HepG2 (cell line): ENCODE data around the gene ATP2C2. TPM values are rescaled to one million over a fixed set of nuclear protein-coding genes. Genes with fewer than 3 reads are reported as not detected.

ENCODE experiments used
- ATAC-seq: fragments of 200-7000 bp; cut with Tn5 transposase; 3 replicates; pipeline ENCODE4 v1.9.1; 2020; ENCODE audit warnings: mild to moderate bottlenecking, moderate library complexity
- BruUV-seq: library from RNA; stranded (reverse); fragments of 400-500 nt; replicated peaks from 2 replicates; lab custom pipeline; 2021; lab: Mats Ljungman, UMichigan
- CTCF ChIA-PET: fragments of 300-600 bp; formaldehyde crosslinking; extraction: SDS; loops from one replicate; lab custom pipeline; 2021; ENCODE audit warnings: low total read pairs, inconsistent platforms, low intra/inter-chr PET ratio; lab: Yijun Ruan, JAX
- POLR2A ChIA-PET: fragments of 350-600 bp; sonication (Branson Sonifier 250); formaldehyde crosslinking; loops from one replicate; lab custom pipeline; 2020; ENCODE audit warnings: antibody characterized with exemption, inconsistent platforms; lab: Yijun Ruan, JAX
- DNase-seq: peaks from one replicate; pipeline ENCODE4 v3.0.0-alpha.2; 2015; ENCODE audit warnings: low spot score
- FAIRE-seq: peaks from 3 replicates; lab custom pipeline; 2011; peaks lifted over from hg19 to GRCh38; lab: Jason Lieb, UNC
- H2AFZ ChIP-seq: one replicate; pipeline ENCODE4 v1.6.1; 2011; ENCODE audit warnings: low read length, inconsistent platforms
- H3K27ac ChIP-seq: fragments of 300-600 bp; 3 replicates; pipeline ENCODE4 v1.8.0; 2011; ENCODE audit warnings: mixed run types, mild to moderate bottlenecking, mixed read lengths, low read length, inconsistent platforms; ENCODE audit not compliant: insufficient read depth; ENCODE audit errors: extremely low read length
- H3K27me3 ChIP-seq, 2 experiments: fragments of 200-600 bp in 1 of 2; 2 replicates in 1 of 2; 3 replicates in 1 of 2; pipeline versions ENCODE4 v1.6.0 to v1.8.0; 2011; ENCODE audit warnings: low read length in 2 of 2, mild to moderate bottlenecking in 2 of 2, moderate library complexity in 2 of 2, inconsistent platforms in 1 of 2; ENCODE audit not compliant: insufficient read depth in 2 of 2, control insufficient read depth in 1 of 2
- H3K36me3 ChIP-seq, 2 experiments: fragments of 200-600 bp in 1 of 2; replicated peaks in 1 of 2; 2 replicates in 1 of 2; 3 replicates in 1 of 2; pipeline versions ENCODE4 v1.5.1 to v1.8.0; 2011; ENCODE audit warnings: low read length in 2 of 2, inconsistent platforms in 1 of 2; ENCODE audit not compliant: insufficient read depth in 2 of 2, control insufficient read depth in 1 of 2
- H3K4me1 ChIP-seq: 2 replicates; pipeline ENCODE4 v1.5.1; 2012; ENCODE audit warnings: low read length, inconsistent platforms; ENCODE audit not compliant: insufficient read depth
- H3K4me2 ChIP-seq: 2 replicates; pipeline ENCODE4 v1.6.0; 2011; ENCODE audit warnings: low read depth, low read length, inconsistent platforms
- H3K4me3 ChIP-seq, 3 experiments: fragments of 200-600 bp in 1 of 3; sonication (generic), shearing (Covaris generic) in 1 of 3; replicated peaks in 1 of 3; 2 replicates each; pipeline ENCODE4 v1.5.1; 2011 to 2016; ENCODE audit warnings: low read length in 3 of 3, inconsistent platforms in 2 of 3, low read depth in 2 of 3, mild to moderate bottlenecking in 2 of 3, control low read depth in 1 of 3, mixed read lengths in 1 of 3; ENCODE audit not compliant: insufficient read depth in 1 of 3
- H3K79me2 ChIP-seq: one replicate; pipeline ENCODE4 v1.6.1; 2011; ENCODE audit warnings: low read length, inconsistent platforms; ENCODE audit not compliant: insufficient read depth
- H3K9ac ChIP-seq: 2 replicates; pipeline ENCODE4 v1.6.0; 2011; ENCODE audit warnings: mild to moderate bottlenecking, low read depth, low read length, inconsistent platforms; ENCODE audit not compliant: insufficient read depth
- H3K9me3 ChIP-seq: 2 replicates; pipeline ENCODE4 v1.5.1; 2012; ENCODE audit warnings: mild to moderate bottlenecking, low read length
- H4K20me1 ChIP-seq: 2 replicates; pipeline ENCODE4 v1.6.0; 2011; ENCODE audit warnings: inconsistent platforms, mild to moderate bottlenecking, low read length, moderate library complexity; ENCODE audit not compliant: insufficient read depth
- ADNP ChIP-seq: sonication (generic); formaldehyde crosslinking; IDR thresholded peaks from 2 replicates; pipeline ENCODE4 v1.4.0; 2020; ENCODE audit warnings: missing genetic modification reagents
- HMG20A ChIP-seq: IDR thresholded peaks from 2 replicates; pipeline ENCODE4 v1.6.1; 2016; ENCODE audit warnings: borderline replicate concordance
- KDM3A ChIP-seq: IDR thresholded peaks from 2 replicates; pipeline ENCODE4 v1.6.1; 2018; ENCODE audit warnings: low read depth, missing compliant biosample characterization
- MAZ ChIP-seq, 2 experiments: sonication (generic) in 1 of 2; formaldehyde crosslinking in 1 of 2; IDR thresholded peaks; 2 replicates each; pipeline versions ENCODE4 v1.5.0 to v1.6.1; 2012 to 2020; ENCODE audit warnings: low read depth in 2 of 2, mild to moderate bottlenecking in 2 of 2, borderline replicate concordance in 1 of 2, improper control_type of control experiment in 1 of 2, low read length in 1 of 2, missing genetic modification reagents in 1 of 2, moderate library complexity in 1 of 2
- NFAT5 ChIP-seq: sonication (generic); formaldehyde crosslinking; IDR thresholded peaks from 2 replicates; pipeline ENCODE4 v1.4.0; 2020; ENCODE audit warnings: missing genetic modification reagents
- NFYC ChIP-seq: IDR thresholded peaks from 2 replicates; pipeline ENCODE4 v1.6.1; 2016; ENCODE audit warnings: missing genetic modification reagents, missing compliant biosample characterization
- RXRA ChIP-seq: sonication (generic); formaldehyde crosslinking; IDR thresholded peaks from 2 replicates; pipeline ENCODE4 v1.5.1; 2020; ENCODE audit warnings: missing genetic modification reagents
- ZC3H13 ChIP-seq: sonication (generic); formaldehyde crosslinking; IDR thresholded peaks from 2 replicates; pipeline ENCODE4 v1.8.1; 2023; ENCODE audit warnings: mild to moderate bottlenecking, missing genetic modification reagents, moderate library complexity
- ZNF121 ChIP-seq: sonication (generic); formaldehyde crosslinking; IDR thresholded peaks from 2 replicates; pipeline ENCODE4 v1.5.0; 2020; ENCODE audit warnings: mild to moderate bottlenecking, missing genetic modification reagents
- ZNF331 ChIP-seq: sonication (generic); formaldehyde crosslinking; IDR thresholded peaks from 2 replicates; pipeline ENCODE4 v1.4.0; 2020; ENCODE audit warnings: missing genetic modification reagents
- ZNF337 ChIP-seq: sonication (generic); formaldehyde crosslinking; IDR thresholded peaks from 2 replicates; pipeline ENCODE4 v1.5.1; 2020; ENCODE audit warnings: missing genetic modification reagents, low read depth, mild to moderate bottlenecking, borderline replicate concordance
- ZNF431 ChIP-seq: sonication (generic); formaldehyde crosslinking; IDR thresholded peaks from 2 replicates; pipeline ENCODE4 v1.9.0; 2022; ENCODE audit warnings: missing genetic modification reagents, low read depth, mild to moderate bottlenecking, borderline replicate concordance
- ZNF83 ChIP-seq: sonication (generic); formaldehyde crosslinking; IDR thresholded peaks from 2 replicates; pipeline ENCODE4 v1.4.0; 2020; ENCODE audit warnings: missing genetic modification reagents, mild to moderate bottlenecking, borderline replicate concordance
- WGBS: methylation state at CpG from one replicate; pipeline ENCODE4 v1.1.6; 2017; ENCODE audit warnings: low lambda C conversion rate; 5-methylcytosine and 5-hydroxymethylcytosine counted together
- in situ Hi-C: cut with HindIII; loops from 2 replicates; pipeline ENCODE4 v1.10.0; 2017; ENCODE audit warnings: low pct_unique_long_range_greater_than_20kb; ENCODE audit not compliant: extremely low pct_ligation_motif_present
- intact Hi-C: fragments of 100-400 bp; cut with micrococcal nuclease; formaldehyde crosslinking; loops from one replicate; pipeline ENCODE4 v1.10.0; 2022; ENCODE audit not compliant: unreplicated experiment
- polyA plus RNA-seq, 8 experiments: library from polyadenylated mRNA; depleted of rRNA in 3 of 8; stranded (reverse) in 7 of 8; unstranded in 1 of 8; fragments of >200 nt; fragmentation: Illumina TruSeq in 4 of 8; extraction: Trizol in 4 of 8; gene quantifications; 2 replicates each; pipeline versions ENCODE4 v1.2.1 to v1.2.3, GENCODE V29; 2011 to 2016; ENCODE audit warnings: low read depth in 4 of 8, missing spikeins in 1 of 8, mixed read lengths in 1 of 8; ENCODE audit not compliant: insufficient read depth in 1 of 8
- total RNA-seq, 5 experiments: library from RNA; depleted of rRNA; stranded (reverse); fragments of >200 nt; fragmentation: Illumina TruSeq; extraction: Trizol; gene quantifications; 2 replicates each; pipeline ENCODE4 v1.2.3, GENCODE V29; 2016; ENCODE audit warnings: low read depth in 1 of 5

Gene ATP2C2
- total and polyA plus RNA-seq, 2 of the 13 experiments (the other 11 are each of a cell fraction or from before 2014, with no cell fraction given), result 0.07 TPM; not detected in 1

GRCh38 chr16:84386047-84386446 lies 17.7 kb downstream of the ATP2C2 start:
- peaks cover 1 to 25% of the 10 kb centered on the region in 2 experiments; a peak in 3 of 5 replicates for H3K27me3 ChIP-seq
- H2AFZ ChIP-seq, result no peak overlapping the region
- peaks cover 12% of the 10 kb centered on the region for H3K9me3 ChIP-seq
- H3K4me2 ChIP-seq, result no peak overlapping the region
- no peak overlapping the region for H3K27ac ChIP-seq
- no peak for DNase-seq
- H3K9ac ChIP-seq, result no peak overlapping the region
- no peak for TF ChIP-seq MAZ (IDR thresholded peaks at IDR 0.05; ENCODE audit: borderline replicate concordance, low read depth, low read length)
- no peak for TF ChIP-seq MAZ (CRISPR knock-in tag; IDR thresholded peaks at IDR 0.05; ENCODE audit: low read depth)
- no peak for TF ChIP-seq KDM3A (CRISPR knock-in tag)
- no peak for TF ChIP-seq ZNF337 (CRISPR knock-in tag)
- TF ChIP-seq ADNP, result no peak
- no peak for TF ChIP-seq ZC3H13 (CRISPR knock-in tag)
- no peak for TF ChIP-seq ZNF431
- no peak for TF ChIP-seq RXRA (CRISPR knock-in tag)
- POLR2A ChIA-PET, result no interaction called here
- no peaks in the 10 kb centered on the region for H3K36me3 ChIP-seq
- WGBS, result 35% methylated on average over 3 of the region's 3 CpGs
- H3K4me3 ChIP-seq, result no peak overlapping the region
- CTCF ChIA-PET, result no interaction called here
- BruUV-seq, result no TSS peak
- H3K4me1 ChIP-seq, result no peaks in the 10 kb centered on the region
- intact Hi-C loops, result no loop called here
- no peaks in the 10 kb centered on the region for H4K20me1 ChIP-seq
- in situ Hi-C loops, result no loop called here
- no peak for FAIRE-seq
- H3K79me2 ChIP-seq, result no peaks in the 10 kb centered on the region
- ATAC-seq, result no peak

DNA sequence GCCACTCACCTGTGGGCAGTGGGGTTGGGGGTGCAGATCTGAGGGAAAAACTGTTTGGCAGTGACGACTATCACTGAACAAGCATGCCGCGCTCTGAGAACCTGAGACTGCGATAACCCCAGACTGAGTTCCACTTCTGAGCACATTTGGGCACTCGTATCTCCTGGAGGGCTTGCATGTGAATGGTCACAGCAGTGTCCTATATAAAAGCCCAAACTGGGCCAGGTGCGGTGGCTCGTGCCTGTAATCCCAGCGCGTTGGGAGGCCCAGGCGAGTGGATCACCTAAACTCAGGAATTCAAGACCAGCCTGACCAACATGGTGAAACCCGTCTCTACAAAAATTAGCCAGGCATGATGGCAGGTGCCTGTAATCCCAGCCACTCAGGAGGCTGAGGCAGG lies 18.7 kb downstream of the ATP2C2 start:
- no peak overlapping the region for H2AFZ ChIP-seq
- no peaks in the 10 kb centered on the region for H4K20me1 ChIP-seq
- no peaks in the 10 kb centered on the region for H3K36me3 ChIP-seq
- H3K9me3 ChIP-seq, result peaks cover 12% of the 10 kb centered on the region
- FAIRE-seq, result no peak
- H3K27me3 ChIP-seq, result peaks cover 1 to 28% of the 10 kb centered on the region in 2 experiments; a peak in 2 of 5 replicates
- intact Hi-C loops (no loop called here), in situ Hi-C loops (no loop called here)
- no peak for ATAC-seq
- H3K9ac ChIP-seq, result no peak overlapping the region
- BruUV-seq, result no TSS peak
- no peak overlapping the region for H3K4me3 ChIP-seq
- DNase-seq, result no peak
- POLR2A ChIA-PET, result no interaction called here
- H3K4me2 ChIP-seq, result no peak overlapping the region
- H3K79me2 ChIP-seq, result no peaks in the 10 kb centered on the region
- WGBS, result 67% methylated on average over 11 of the region's 11 CpGs
- no peaks in the 10 kb centered on the region for H3K4me1 ChIP-seq
- no peak overlapping the region for H3K27ac ChIP-seq
- CTCF ChIA-PET, result no interaction called here
- TF ChIP-seq ZNF83 (CRISPR knock-in tag) (no peak), NFAT5 (CRISPR knock-in tag) (no peak), ZNF121 (CRISPR knock-in tag) (no peak), ZNF331 (CRISPR knock-in tag) (no peak), HMG20A (no peak), NFYC (CRISPR knock-in tag) (no peak)
